K562 (cell line): ENCODE measurements around the gene C17orf50. TPM values are rescaled to one million over a fixed set of nuclear protein-coding genes. Genes with fewer than 3 reads are reported as not detected.

Experiments
- ATAC-seq: fragments of 200-7000 bp; cut with Tn5 transposase; 3 replicates; pipeline ENCODE4 v1.9.1; 2020; ENCODE audit warnings: moderate library complexity
- BruUV-seq: library from RNA; stranded (reverse); fragments of 400-500 nt; replicated peaks from 2 replicates; lab custom pipeline; 2021; lab: Mats Ljungman, UMichigan
- CTCF ChIA-PET: fragments of 300-600 bp; formaldehyde crosslinking; extraction: SDS; loops from one replicate; lab custom pipeline; 2021; ENCODE audit warnings: low intra/inter-chr PET ratio; lab: Yijun Ruan, JAX
- POLR2A ChIA-PET: fragments of 300-600, 350-650 bp; sonication (Branson Sonifier 250); formaldehyde crosslinking; extraction: SDS; loops from one replicate; lab custom pipeline; 2021; ENCODE audit warnings: antibody characterized with exemption, inconsistent platforms; lab: Yijun Ruan, JAX
- DNase-seq, 4 experiments: peaks; one replicate each; pipeline versions ENCODE4 v3.0.0 to v3.0.0-alpha.2; 2011 to 2018; ENCODE audit warnings: low spot score in 3 of 4, mixed read lengths in 3 of 4; ENCODE audit errors: extremely low read depth in 1 of 4
- FAIRE-seq: peaks from 2 replicates; lab custom pipeline; 2011; peaks lifted over from hg19 to GRCh38; lab: Jason Lieb, UNC
- H2AFZ ChIP-seq: 2 replicates; pipeline ENCODE4 v1.6.0; 2011; ENCODE audit warnings: low read depth, low read length, control low read depth, inconsistent platforms
- H3K27ac ChIP-seq: fragments of 200-600 bp; 3 replicates; pipeline ENCODE4 v1.8.0; 2011; ENCODE audit warnings: low read depth, mild to moderate bottlenecking, control low read depth, inconsistent platforms, low read length, moderate library complexity, mixed read lengths; ENCODE audit errors: extremely low read depth
- H3K27me3 ChIP-seq, 2 experiments: fragments of 300-600 bp in 1 of 2; 2 replicates in 1 of 2; 3 replicates in 1 of 2; pipeline versions ENCODE4 v1.6.0 to v1.8.0; 2011; ENCODE audit warnings: inconsistent platforms in 2 of 2, low read length in 2 of 2, mild to moderate bottlenecking in 1 of 2, mixed read lengths in 1 of 2, moderate library complexity in 1 of 2; ENCODE audit not compliant: control insufficient read depth in 2 of 2, insufficient read depth in 2 of 2
- H3K36me3 ChIP-seq: fragments of 300-600 bp; 3 replicates; pipeline ENCODE4 v1.8.0; 2011; ENCODE audit warnings: mild to moderate bottlenecking, low read length, inconsistent platforms; ENCODE audit not compliant: control insufficient read depth, insufficient read depth
- H3K4me1 ChIP-seq, 2 experiments: fragments of 200-600 bp in 1 of 2; replicated peaks in 1 of 2; 2 replicates in 1 of 2; 3 replicates in 1 of 2; pipeline versions ENCODE4 v1.5.1 to v1.8.0; 2011; ENCODE audit warnings: inconsistent platforms in 2 of 2, low read length in 2 of 2, mild to moderate bottlenecking in 1 of 2, mixed read lengths in 1 of 2, moderate library complexity in 1 of 2; ENCODE audit not compliant: control insufficient read depth in 2 of 2, insufficient read depth in 2 of 2
- H3K4me2 ChIP-seq: 2 replicates; pipeline ENCODE4 v1.6.1; 2011; ENCODE audit warnings: low read length, control low read depth, inconsistent platforms, mixed read lengths; ENCODE audit not compliant: insufficient read depth
- H3K4me3 ChIP-seq: fragments of 200-600 bp; sonication (generic), shearing (Covaris generic); 2 replicates; pipeline ENCODE4 v1.5.1; 2016; ENCODE audit warnings: control low read depth, inconsistent platforms
- H3K79me2 ChIP-seq: fragments of 200-600 bp; 3 replicates; pipeline ENCODE4 v1.8.0; 2011; ENCODE audit warnings: low read length, inconsistent platforms; ENCODE audit not compliant: control insufficient read depth, insufficient read depth
- H3K9ac ChIP-seq, 2 experiments: 2 replicates each; pipeline versions ENCODE4 v1.6.0 to v1.6.1; 2011; ENCODE audit warnings: low read depth in 2 of 2, low read length in 2 of 2, control low read depth in 1 of 2, inconsistent platforms in 1 of 2, mild to moderate bottlenecking in 1 of 2, mixed read lengths in 1 of 2; ENCODE audit not compliant: insufficient read depth in 1 of 2
- H3K9me1 ChIP-seq: one replicate; pipeline ENCODE4 v1.6.0; 2011; ENCODE audit warnings: inconsistent platforms, mild to moderate bottlenecking, low read length, moderate library complexity; ENCODE audit not compliant: control insufficient read depth, insufficient read depth
- H3K9me3 ChIP-seq: replicated peaks from 2 replicates; pipeline ENCODE4 v1.5.1; 2011; ENCODE audit warnings: low read depth, low read length, inconsistent platforms; ENCODE audit not compliant: control insufficient read depth, insufficient read depth
- H4K20me1 ChIP-seq: replicated peaks from 2 replicates; pipeline ENCODE4 v1.6.1; 2011; ENCODE audit warnings: low read length, inconsistent platforms, mixed read lengths; ENCODE audit not compliant: control insufficient read depth, insufficient read depth
- ASH1L ChIP-seq: fragments of 450-650 bp; IDR thresholded peaks from 2 replicates; pipeline ENCODE4 v1.6.1; 2018; ENCODE audit warnings: borderline replicate concordance, mild to moderate bottlenecking, low read depth; ENCODE audit not compliant: partially characterized antibody
- EGR1 ChIP-seq: fragments of 450-650 bp; conservative IDR thresholded peaks from 2 replicates; pipeline ENCODE4 v1.6.1; 2017; ENCODE audit warnings: mild to moderate bottlenecking
- ESRRA ChIP-seq: fragments of 450-650 bp; IDR thresholded peaks from 2 replicates; pipeline ENCODE4 v1.6.1; 2014; ENCODE audit warnings: low read depth, mild to moderate bottlenecking, moderate library complexity, borderline replicate concordance
- FOXA1 ChIP-seq: fragments of 450-650 bp; IDR thresholded peaks from 2 replicates; pipeline ENCODE4 v1.6.1; 2016; ENCODE audit warnings: mild to moderate bottlenecking, borderline replicate concordance
- FOXJ2 ChIP-seq: fragments of 200-800 bp; sonication (Bioruptor generic); IDR thresholded peaks from 2 replicates; pipeline ENCODE4 v1.6.1; 2016; ENCODE audit warnings: missing genetic modification characterization, missing compliant biosample characterization
- FUS ChIP-seq: fragments of 200-400 bp; formaldehyde crosslinking; optimal IDR thresholded peaks from 2 replicates; pipeline ENCODE3; 2017; ENCODE audit warnings: low read depth, low read length
- GTF2A2 ChIP-seq: IDR thresholded peaks from 2 replicates; pipeline ENCODE4 v1.6.1; 2016; ENCODE audit warnings: mild to moderate bottlenecking, missing genetic modification characterization, missing compliant biosample characterization
- HMG20A ChIP-seq: fragments of 450-650 bp; formaldehyde crosslinking; conservative IDR thresholded peaks from 2 replicates; pipeline ENCODE4 v1.4.0; 2020; ENCODE audit warnings: mild to moderate bottlenecking, mixed read lengths
- MBD2 ChIP-seq: sonication (generic); IDR thresholded peaks from 2 replicates; pipeline ENCODE4 v1.6.1; 2016; ENCODE audit warnings: low read depth, borderline replicate concordance
- MNT ChIP-seq, 2 experiments: fragments of 450-650 bp; conservative IDR thresholded peaks; 2 replicates each; pipeline ENCODE4 v1.6.1; 2017; ENCODE audit warnings: mild to moderate bottlenecking in 2 of 2, moderate library complexity in 2 of 2
- RAD21 ChIP-seq, 2 experiments: fragments of 250-450 bp in 1 of 2; fragments of 450-650 bp in 1 of 2; sonication (Bioruptor Pico) in 1 of 2; formaldehyde crosslinking in 1 of 2; IDR thresholded peaks in 1 of 2; conservative IDR thresholded peaks in 1 of 2; 2 replicates each; pipeline versions ENCODE4 v1.4.0 to v1.8.0; 2020 to 2022; ENCODE audit warnings: mild to moderate bottlenecking in 2 of 2, moderate library complexity in 1 of 2
- RBM25 ChIP-seq: fragments of 200-400 bp; formaldehyde crosslinking; IDR thresholded peaks from 2 replicates; pipeline ENCODE4 v1.6.1; 2018; ENCODE audit warnings: low read length, low read depth, moderate library complexity; ENCODE audit not compliant: severe bottlenecking
- TCFL5 ChIP-seq: fragments of 250-450 bp; sonication (Bioruptor Pico); conservative IDR thresholded peaks from 2 replicates; pipeline ENCODE4 v1.6.1; 2021; ENCODE audit warnings: mild to moderate bottlenecking, moderate library complexity, matching md5 sums
- ZBTB49 ChIP-seq: sonication (generic); formaldehyde crosslinking; IDR thresholded peaks from 2 replicates; pipeline ENCODE4 v1.8.0; 2022; ENCODE audit warnings: missing genetic modification reagents, mild to moderate bottlenecking, borderline replicate concordance
- ZFP36 ChIP-seq: fragments of 150-350 bp; IDR thresholded peaks from 2 replicates; pipeline ENCODE4 v1.6.1; 2018; ENCODE audit warnings: low read length, low read depth; ENCODE audit not compliant: partially characterized antibody
- ZNF224 ChIP-seq: sonication (generic); formaldehyde crosslinking; IDR thresholded peaks from 2 replicates; pipeline ENCODE4 v1.8.0; 2022; ENCODE audit warnings: mild to moderate bottlenecking, missing genetic modification reagents
- ZNF347 ChIP-seq: fragments of 450-650 bp; formaldehyde crosslinking; IDR thresholded peaks from 2 replicates; pipeline ENCODE4 v1.4.0; 2020; ENCODE audit warnings: low read depth, mild to moderate bottlenecking, moderate library complexity
- WGBS: fragments of 100-300 bp; shearing (Covaris generic); methylation state at CpG from one replicate; pipeline ENCODE4 v1.1.6; 2016; ENCODE audit warnings: low coverage, mixed read lengths; ENCODE audit not compliant: insufficient coverage; ENCODE audit errors: missing lambda C conversion rate; 5-methylcytosine and 5-hydroxymethylcytosine counted together
- in situ Hi-C: fragments of 300-500 bp; cut with MboI; formaldehyde crosslinking; loops from 4 replicates; pipeline ENCODE4 v1.15.0; 2018; ENCODE audit warnings: inconsistent platforms, mixed read lengths
- intact Hi-C: fragments of 100-400 bp; cut with micrococcal nuclease; formaldehyde crosslinking; loops from 2 replicates; pipeline ENCODE4 v1.14.2; 2022
- polyA plus RNA-seq, 8 experiments: library from polyadenylated mRNA; depleted of rRNA in 4 of 8; stranded (reverse) in 5 of 8; unstranded in 3 of 8; fragments of >200 nt; fragmentation: Nextera tagmentation in 2 of 8; fragmentation: Illumina TruSeq in 1 of 8; extraction: Ambion mirVana in 2 of 8; extraction: Trizol in 1 of 8; gene quantifications; 2 replicates each; pipeline versions ENCODE4 v1.2.1 to v1.2.3, GENCODE V29; 2011 to 2014; ENCODE audit warnings: inconsistent platforms in 1 of 8, missing spikeins in 1 of 8
- total RNA-seq, 7 experiments: library from RNA; depleted of rRNA in 6 of 7; stranded (reverse); fragments of >200 nt in 6 of 7; fragmentation: Illumina TruSeq in 2 of 7; extraction: Trizol in 2 of 7; gene quantifications; 2 replicates each; pipeline versions ENCODE4 v1.2.1 to v1.2.3, GENCODE V29; 2011 to 2021; ENCODE audit warnings: low replicate concordance in 1 of 7

C17orf50 gene
- total and polyA plus RNA-seq, 9 of the 15 experiments (the other 6 are each of a cell fraction or from before 2014, with no cell fraction given), result not detected

- intact Hi-C loops, result loop anchor here (5.0 kb wide), 1 partner anchor 212 kb away; the partner anchor contains the start of gene SLFN12L
- ATAC-seq, result peak; percentile 25
- no peak for TF ChIP-seq FOXA1
- TF ChIP-seq TCFL5, result no peak
- no peak for TF ChIP-seq GTF2A2
- TF ChIP-seq RBM25, result peak; percentile 37
- TF ChIP-seq ZFP36, result peak; percentile 65
- no peak for TF ChIP-seq FOXJ2
- peak; percentile 3; the same call in 1 of the 2 replicates for TF ChIP-seq EGR1
- no peak for TF ChIP-seq ZNF347 (CRISPR knock-in tag)
- TF ChIP-seq ASH1L, result no peak
- no peak for TF ChIP-seq MNT (conservative IDR thresholded peaks at IDR 0.05)
- TF ChIP-seq MBD2, result no peak
- TF ChIP-seq ZBTB49 (CRISPR knock-in tag), result no peak
- no peak for TF ChIP-seq ZNF224 (CRISPR knock-in tag)
- no peak for TF ChIP-seq FUS
- no peak for TF ChIP-seq HMG20A (CRISPR knock-in tag)
- TF ChIP-seq RAD21 (CRISPR knock-in tag; conservative IDR thresholded peaks at IDR 0.05 in 1 of 2, IDR thresholded peaks at IDR 0.05 in 1 of 2), result no peak
- TF ChIP-seq ESRRA, result no peak
These were observed 10.9 kb upstream of the C17orf50 start for GRCh38 chr17:35749560-35750412.

More at GRCh38 chr17:35749560-35750412, 10.9 kb upstream of the C17orf50 start:
- Histone ChIP-seq H3K79me2 (no peaks in the 10 kb centered on the region), H4K20me1 (peaks cover 12% of the 10 kb centered on the region; the same call in 1 of the 2 replicates), H3K9ac (peak overlapping the region in 1 of 2 experiments; percentile 70; a peak in 2 of 4 replicates), H3K27me3 (peaks cover 10 to 64% of the 10 kb centered on the region in 2 experiments; a peak in 4 of 5 replicates), H3K27ac (no peak overlapping the region), H3K4me2 (peak overlapping the region; percentile 61), H3K9me3 (no peaks in the 10 kb centered on the region), H3K9me1 (no peaks in the 10 kb centered on the region), H3K36me3 (no peaks in the 10 kb centered on the region), H3K4me1 (peaks cover 11 to 25% of the 10 kb centered on the region in 2 experiments; a peak in 4 of 5 replicates), H2AFZ (peak overlapping the region; percentile 68), H3K4me3 (0 out of 2 replicates have a peak overlapping the region, but pooled peaks have one; percentile 8)
- CTCF ChIA-PET, result no interaction called here
- FAIRE-seq (no peak), DNase-seq (peak; percentile 37 to 73 (median 60))
- in situ Hi-C loops, result loop anchor here (5.0 to 25.0 kb wide), 5 partner anchors 192 to 1312 kb away; partner anchors contain the start of genes NLE1 and UNC45B
- WGBS, result 9% methylated on average over 15 of the region's 35 CpGs
- POLR2A ChIA-PET, result interaction anchor here (0.6 to 1.0 kb wide), 6 partner anchors 11 to 194 kb away, joined by 3 read pairs; partner anchors contain the start of gene C17orf50
- BruUV-seq, result no TSS peak
